Adipose tissue (tissue), 3 donors: Measurements from ENCODE around the gene ZKSCAN2. TPM values are rescaled to one million over a fixed set of nuclear protein-coding genes. Genes with fewer than 3 reads are reported as not detected.

Experiments
- polyA plus RNA-seq, 3 donors: library from polyadenylated mRNA; stranded (reverse); fragments of 200-250 nt; gene quantifications; one replicate each; pipeline ENCODE4 v1.2.3, GENCODE V29; 2013
- donor health status: healthy with polysubstance abuse.
- donor health status: Bipolar disorder and iron deficiency.
- donor health status: healthy.

The ZKSCAN2 gene
- polyA plus RNA-seq, 3 donors = 0.64 to 1.6 (median 1.1) TPM

Other genes with a start within 250 kb of the ZKSCAN2 start
- 10 to 100 TPM; 13.1 to 49.6 (median 43.9) TPM for gene ARHGAP17, start 242.5 kb downstream of the ZKSCAN2 start, polyA plus RNA-seq
- 10 to 100 TPM; 19.0 to 30.4 (median 23.1) TPM for gene LCMT1, start 146.1 kb downstream of the ZKSCAN2 start, polyA plus RNA-seq
- gene AQP8, start 40.9 kb downstream of the ZKSCAN2 start, polyA plus RNA-seq = 100 to 1,000 TPM in 1 of 3 donors, under 1 TPM in 1, not detected in 1; 0.31 to 229 TPM